HepG2 (cell line): ENCODE results near the gene FIGLA. TPM values are rescaled to one million over a fixed set of nuclear protein-coding genes. Genes with fewer than 3 reads are reported as not detected.

Source experiments
- ATAC-seq: fragments of 200-7000 bp; cut with Tn5 transposase; 3 replicates; pipeline ENCODE4 v1.9.1; 2020; ENCODE audit warnings: mild to moderate bottlenecking, moderate library complexity
- BruUV-seq: library from RNA; stranded (reverse); fragments of 400-500 nt; replicated peaks from 2 replicates; lab custom pipeline; 2021; lab: Mats Ljungman, UMichigan
- CTCF ChIA-PET: fragments of 300-600 bp; formaldehyde crosslinking; extraction: SDS; loops from one replicate; lab custom pipeline; 2021; ENCODE audit warnings: low total read pairs, inconsistent platforms, low intra/inter-chr PET ratio; lab: Yijun Ruan, JAX
- POLR2A ChIA-PET: fragments of 350-600 bp; sonication (Branson Sonifier 250); formaldehyde crosslinking; loops from one replicate; lab custom pipeline; 2020; ENCODE audit warnings: antibody characterized with exemption, inconsistent platforms; lab: Yijun Ruan, JAX
- DNase-seq: peaks from one replicate; pipeline ENCODE4 v3.0.0-alpha.2; 2015; ENCODE audit warnings: low spot score
- FAIRE-seq: peaks from 3 replicates; lab custom pipeline; 2011; peaks lifted over from hg19 to GRCh38; lab: Jason Lieb, UNC
- H2AFZ ChIP-seq: one replicate; pipeline ENCODE4 v1.6.1; 2011; ENCODE audit warnings: low read length, inconsistent platforms
- H3K27ac ChIP-seq: fragments of 300-600 bp; 3 replicates; pipeline ENCODE4 v1.8.0; 2011; ENCODE audit warnings: mixed run types, mild to moderate bottlenecking, mixed read lengths, low read length, inconsistent platforms; ENCODE audit not compliant: insufficient read depth; ENCODE audit errors: extremely low read length
- H3K27me3 ChIP-seq, 2 experiments: fragments of 200-600 bp in 1 of 2; 2 replicates in 1 of 2; 3 replicates in 1 of 2; pipeline versions ENCODE4 v1.6.0 to v1.8.0; 2011; ENCODE audit warnings: low read length in 2 of 2, mild to moderate bottlenecking in 2 of 2, moderate library complexity in 2 of 2, inconsistent platforms in 1 of 2; ENCODE audit not compliant: insufficient read depth in 2 of 2, control insufficient read depth in 1 of 2
- H3K36me3 ChIP-seq, 2 experiments: fragments of 200-600 bp in 1 of 2; replicated peaks in 1 of 2; 2 replicates in 1 of 2; 3 replicates in 1 of 2; pipeline versions ENCODE4 v1.5.1 to v1.8.0; 2011; ENCODE audit warnings: low read length in 2 of 2, inconsistent platforms in 1 of 2; ENCODE audit not compliant: insufficient read depth in 2 of 2, control insufficient read depth in 1 of 2
- H3K4me1 ChIP-seq: 2 replicates; pipeline ENCODE4 v1.5.1; 2012; ENCODE audit warnings: low read length, inconsistent platforms; ENCODE audit not compliant: insufficient read depth
- H3K4me2 ChIP-seq: 2 replicates; pipeline ENCODE4 v1.6.0; 2011; ENCODE audit warnings: low read depth, low read length, inconsistent platforms
- H3K4me3 ChIP-seq, 3 experiments: fragments of 200-600 bp in 1 of 3; sonication (generic), shearing (Covaris generic) in 1 of 3; replicated peaks in 1 of 3; 2 replicates each; pipeline ENCODE4 v1.5.1; 2011 to 2016; ENCODE audit warnings: low read length in 3 of 3, inconsistent platforms in 2 of 3, low read depth in 2 of 3, mild to moderate bottlenecking in 2 of 3, control low read depth in 1 of 3, mixed read lengths in 1 of 3; ENCODE audit not compliant: insufficient read depth in 1 of 3
- H3K79me2 ChIP-seq: one replicate; pipeline ENCODE4 v1.6.1; 2011; ENCODE audit warnings: low read length, inconsistent platforms; ENCODE audit not compliant: insufficient read depth
- H3K9ac ChIP-seq: 2 replicates; pipeline ENCODE4 v1.6.0; 2011; ENCODE audit warnings: mild to moderate bottlenecking, low read depth, low read length, inconsistent platforms; ENCODE audit not compliant: insufficient read depth
- H3K9me3 ChIP-seq: 2 replicates; pipeline ENCODE4 v1.5.1; 2012; ENCODE audit warnings: mild to moderate bottlenecking, low read length
- H4K20me1 ChIP-seq: 2 replicates; pipeline ENCODE4 v1.6.0; 2011; ENCODE audit warnings: inconsistent platforms, mild to moderate bottlenecking, low read length, moderate library complexity; ENCODE audit not compliant: insufficient read depth
- GPN1 ChIP-seq: sonication (generic); formaldehyde crosslinking; IDR thresholded peaks from 2 replicates; pipeline ENCODE4 v1.5.1; 2020; ENCODE audit warnings: missing genetic modification reagents, borderline replicate concordance
- GZF1 ChIP-seq: sonication (generic); formaldehyde crosslinking; IDR thresholded peaks from 2 replicates; pipeline ENCODE4 v1.5.1; 2020; ENCODE audit warnings: mild to moderate bottlenecking, missing genetic modification reagents
- PRPF4 ChIP-seq: fragments of 200-400 bp; formaldehyde crosslinking; IDR thresholded peaks from 2 replicates; pipeline ENCODE4 v1.6.1; 2016; ENCODE audit warnings: low read length, low read depth; ENCODE audit not compliant: poor library complexity, severe bottlenecking
- SOX5 ChIP-seq: IDR thresholded peaks from 2 replicates; pipeline ENCODE4 v1.6.1; 2016; ENCODE audit warnings: borderline replicate concordance
- TOPORS ChIP-seq: sonication (generic); formaldehyde crosslinking; IDR thresholded peaks from 2 replicates; pipeline ENCODE4 v1.8.0; 2023; ENCODE audit warnings: mild to moderate bottlenecking, missing genetic modification reagents
- ZC3H13 ChIP-seq: sonication (generic); formaldehyde crosslinking; IDR thresholded peaks from 2 replicates; pipeline ENCODE4 v1.8.1; 2023; ENCODE audit warnings: mild to moderate bottlenecking, missing genetic modification reagents, moderate library complexity
- ZNF775 ChIP-seq: sonication (generic); formaldehyde crosslinking; IDR thresholded peaks from 2 replicates; pipeline ENCODE4 v1.4.0; 2020; ENCODE audit warnings: missing genetic modification reagents, mild to moderate bottlenecking, moderate library complexity, borderline replicate concordance
- WGBS: methylation state at CpG from one replicate; pipeline ENCODE4 v1.1.6; 2017; ENCODE audit warnings: low lambda C conversion rate; 5-methylcytosine and 5-hydroxymethylcytosine counted together
- in situ Hi-C: cut with HindIII; loops from 2 replicates; pipeline ENCODE4 v1.10.0; 2017; ENCODE audit warnings: low pct_unique_long_range_greater_than_20kb; ENCODE audit not compliant: extremely low pct_ligation_motif_present
- intact Hi-C: fragments of 100-400 bp; cut with micrococcal nuclease; formaldehyde crosslinking; loops from one replicate; pipeline ENCODE4 v1.10.0; 2022; ENCODE audit not compliant: unreplicated experiment
- polyA plus RNA-seq, 8 experiments: library from polyadenylated mRNA; depleted of rRNA in 3 of 8; stranded (reverse) in 7 of 8; unstranded in 1 of 8; fragments of >200 nt; fragmentation: Illumina TruSeq in 4 of 8; extraction: Trizol in 4 of 8; gene quantifications; 2 replicates each; pipeline versions ENCODE4 v1.2.1 to v1.2.3, GENCODE V29; 2011 to 2016; ENCODE audit warnings: low read depth in 4 of 8, missing spikeins in 1 of 8, mixed read lengths in 1 of 8; ENCODE audit not compliant: insufficient read depth in 1 of 8
- total RNA-seq, 5 experiments: library from RNA; depleted of rRNA; stranded (reverse); fragments of >200 nt; fragmentation: Illumina TruSeq; extraction: Trizol; gene quantifications; 2 replicates each; pipeline ENCODE4 v1.2.3, GENCODE V29; 2016; ENCODE audit warnings: low read depth in 1 of 5
- TF ChIP-seq, protein P1 (sequence below): sonication (generic); formaldehyde crosslinking; IDR thresholded peaks from 2 replicates; pipeline ENCODE4 v1.4.0; 2020; ENCODE audit warnings: mild to moderate bottlenecking, missing genetic modification reagents

FIGLA gene
- total and polyA plus RNA-seq, 2 of the 13 experiments (the other 11 are each of a cell fraction or from before 2014, with no cell fraction given), result not detected

DNA sequence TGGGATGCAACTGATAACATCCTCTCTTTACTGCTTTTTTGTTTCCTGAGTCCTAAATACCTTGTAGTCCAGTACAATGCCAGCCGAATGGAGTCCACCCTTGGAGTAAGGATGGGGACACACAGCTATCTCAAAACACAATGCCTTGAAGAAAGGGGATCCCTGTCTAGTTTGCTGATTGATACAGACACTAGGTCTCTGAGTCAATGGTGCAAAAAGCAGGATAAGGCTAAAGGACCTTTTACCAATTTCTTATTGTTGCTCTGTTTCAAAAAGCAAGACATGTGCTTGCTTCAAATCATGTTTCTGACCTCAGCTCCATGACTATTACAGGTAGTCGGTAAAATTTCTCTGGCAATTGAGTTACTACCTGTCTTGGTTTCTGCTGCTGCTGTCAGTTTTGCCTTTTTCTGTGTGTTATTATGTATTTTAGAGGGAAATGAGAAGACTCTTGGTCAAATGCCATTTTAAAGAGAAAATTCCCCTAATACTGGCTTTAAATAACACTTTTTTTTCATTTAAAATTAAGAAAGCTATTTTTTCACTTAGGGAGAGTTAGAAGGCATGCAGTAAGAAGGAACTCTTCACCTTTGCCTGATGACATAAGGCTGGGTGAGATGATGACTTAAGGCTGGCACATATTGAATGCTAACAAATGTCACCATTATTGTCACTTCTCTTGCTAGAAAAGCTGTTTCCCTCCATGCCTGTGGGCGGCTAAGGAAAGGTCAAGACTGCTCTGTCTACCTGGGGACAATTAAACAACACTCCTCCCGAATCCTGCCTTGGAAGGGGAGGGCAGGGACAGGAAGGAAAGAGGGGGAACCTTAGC lies 4.9 kb upstream of the FIGLA start:
- Histone ChIP-seq H3K4me2 (no peak overlapping the region), H3K4me1 (peaks cover 43% of the 10 kb centered on the region), H3K27me3 (peaks cover 0 to 1% of the 10 kb centered on the region in 2 experiments; a peak in 1 of 5 replicates), H4K20me1 (no peaks in the 10 kb centered on the region), H3K36me3 (no peaks in the 10 kb centered on the region), H3K9me3 (peaks cover 12% of the 10 kb centered on the region), H3K9ac (no peak overlapping the region), H3K79me2 (no peaks in the 10 kb centered on the region), H3K4me3 (no peak overlapping the region), H3K27ac (no peak overlapping the region), H2AFZ (no peak overlapping the region)
- 40% methylated on average over 4 of the region's 4 CpGs for WGBS
- BruUV-seq, result no TSS peak
- ChIA-PET POLR2A (no interaction called here), CTCF (no interaction called here)
- no peak for TF ChIP-seq GPN1 (CRISPR knock-in tag)
- TF ChIP-seq, protein P1, sequence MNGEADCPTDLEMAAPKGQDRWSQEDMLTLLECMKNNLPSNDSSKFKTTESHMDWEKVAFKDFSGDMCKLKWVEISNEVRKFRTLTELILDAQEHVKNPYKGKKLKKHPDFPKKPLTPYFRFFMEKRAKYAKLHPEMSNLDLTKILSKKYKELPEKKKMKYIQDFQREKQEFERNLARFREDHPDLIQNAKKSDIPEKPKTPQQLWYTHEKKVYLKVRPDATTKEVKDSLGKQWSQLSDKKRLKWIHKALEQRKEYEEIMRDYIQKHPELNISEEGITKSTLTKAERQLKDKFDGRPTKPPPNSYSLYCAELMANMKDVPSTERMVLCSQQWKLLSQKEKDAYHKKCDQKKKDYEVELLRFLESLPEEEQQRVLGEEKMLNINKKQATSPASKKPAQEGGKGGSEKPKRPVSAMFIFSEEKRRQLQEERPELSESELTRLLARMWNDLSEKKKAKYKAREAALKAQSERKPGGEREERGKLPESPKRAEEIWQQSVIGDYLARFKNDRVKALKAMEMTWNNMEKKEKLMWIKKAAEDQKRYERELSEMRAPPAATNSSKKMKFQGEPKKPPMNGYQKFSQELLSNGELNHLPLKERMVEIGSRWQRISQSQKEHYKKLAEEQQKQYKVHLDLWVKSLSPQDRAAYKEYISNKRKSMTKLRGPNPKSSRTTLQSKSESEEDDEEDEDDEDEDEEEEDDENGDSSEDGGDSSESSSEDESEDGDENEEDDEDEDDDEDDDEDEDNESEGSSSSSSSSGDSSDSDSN (CRISPR knock-in tag), result no peak
- no peak for TF ChIP-seq SOX5 (CRISPR knock-in tag)
- no peak for TF ChIP-seq GZF1
- no peak for TF ChIP-seq ZNF775 (CRISPR knock-in tag)
- no peak for TF ChIP-seq PRPF4
- TF ChIP-seq ZC3H13 (CRISPR knock-in tag), result no peak
- no peak for TF ChIP-seq TOPORS (CRISPR knock-in tag)
- intact Hi-C loops (no loop called here), in situ Hi-C loops (no loop called here)
- DNase-seq (no peak), FAIRE-seq (no peak), ATAC-seq (no peak)
